GM18502 (cell line): ENCODE measurements around the gene RPS6KA5.

Experiments used
- ATAC-seq: cut with Tn5 transposase; IDR thresholded peaks from one replicate; pipeline ENCODE4 v1.9.1; 2021; ENCODE audit warnings: mild to moderate bottlenecking; ENCODE audit not compliant: unreplicated experiment, poor library complexity

Gene RPS6KA5

GRCh38 chr14:91032248-91032647 is 28.2 kb downstream of the RPS6KA5 start:
- no peak for ATAC-seq

DNA sequence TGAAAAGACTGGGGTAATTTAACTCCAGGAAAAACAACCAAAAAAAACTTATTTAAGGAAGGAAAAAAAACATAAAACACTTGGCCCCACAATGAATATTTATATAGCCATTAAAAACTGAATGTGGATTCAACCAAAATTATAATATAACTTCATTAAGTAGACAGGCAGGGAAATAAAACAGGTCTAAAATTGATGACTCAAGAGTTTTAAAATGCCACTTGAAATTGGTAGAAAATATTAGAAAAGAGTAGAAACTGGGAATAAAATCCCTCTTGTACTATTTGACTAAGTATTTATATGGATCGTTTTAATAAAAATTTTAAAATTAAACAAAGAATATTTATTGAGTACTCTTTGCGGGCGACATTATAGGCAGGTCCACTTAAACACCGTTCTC is 28.8 kb downstream of the RPS6KA5 start:
- no peak for ATAC-seq

DNA sequence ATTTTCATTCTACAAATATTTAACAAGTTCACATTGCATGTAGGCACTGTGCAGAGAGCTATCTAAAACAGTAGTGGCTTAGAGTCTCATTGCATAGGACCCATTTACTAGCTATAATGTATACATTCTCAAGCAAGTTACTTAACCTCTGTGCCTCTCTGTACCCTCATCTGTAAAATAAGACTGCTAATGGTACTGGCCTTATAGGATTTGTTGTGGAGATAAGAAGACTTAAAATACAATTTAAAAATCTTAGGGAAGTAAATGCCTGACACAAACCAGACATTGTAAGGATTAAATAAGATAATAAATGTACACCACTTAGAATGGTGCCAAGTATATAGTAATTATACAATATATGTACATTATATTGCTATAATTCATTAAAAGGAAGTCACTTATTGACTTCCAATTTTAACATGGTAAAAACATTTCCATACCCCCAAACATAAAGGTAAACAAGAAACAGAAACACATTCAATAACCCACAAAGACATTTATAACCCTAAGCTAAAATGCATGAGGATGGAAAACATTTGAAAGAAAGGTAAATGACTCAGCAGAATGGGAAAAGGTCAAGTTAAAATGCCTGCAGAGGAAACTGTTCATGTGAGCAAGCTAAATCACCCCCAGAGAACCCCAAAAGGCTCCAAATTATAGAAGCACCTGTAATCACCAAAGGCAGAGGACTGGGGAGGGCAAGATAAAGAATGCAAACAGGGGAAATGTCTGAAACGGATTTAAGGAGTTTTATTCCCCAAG is 30.8 kb downstream of the RPS6KA5 start:
- ATAC-seq = no peak

GRCh38 chr14:91027561-91027960 is 32.9 kb downstream of the RPS6KA5 start:
- no peak for ATAC-seq

DNA sequence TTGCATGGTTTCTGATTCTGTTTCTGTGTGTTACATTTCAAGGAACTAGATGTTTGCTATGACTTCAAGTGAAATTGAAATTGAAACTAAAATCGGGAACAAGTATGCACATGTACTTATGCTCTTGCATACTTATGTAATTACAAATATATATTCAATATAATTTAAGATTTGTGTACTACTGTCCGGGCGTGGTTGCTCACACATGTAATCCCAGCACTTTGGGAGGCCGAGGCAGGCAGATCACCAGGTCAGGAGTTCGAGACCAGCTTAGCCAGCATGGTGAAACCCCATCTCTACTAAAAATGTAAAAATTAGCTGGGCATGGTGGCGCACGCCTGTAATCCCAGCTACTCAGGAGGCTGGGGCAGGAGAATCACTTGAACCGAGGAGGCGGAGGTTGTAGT is 37.8 kb downstream of the RPS6KA5 start:
- peak; percentile 87 for ATAC-seq

GRCh38 chr14:91021991-91022621 is 38.3 kb downstream of the RPS6KA5 start:
- ATAC-seq = peak; percentile 54

GRCh38 chr14:91021115-91021514 is 39.3 kb downstream of the RPS6KA5 start:
- no peak for ATAC-seq

DNA sequence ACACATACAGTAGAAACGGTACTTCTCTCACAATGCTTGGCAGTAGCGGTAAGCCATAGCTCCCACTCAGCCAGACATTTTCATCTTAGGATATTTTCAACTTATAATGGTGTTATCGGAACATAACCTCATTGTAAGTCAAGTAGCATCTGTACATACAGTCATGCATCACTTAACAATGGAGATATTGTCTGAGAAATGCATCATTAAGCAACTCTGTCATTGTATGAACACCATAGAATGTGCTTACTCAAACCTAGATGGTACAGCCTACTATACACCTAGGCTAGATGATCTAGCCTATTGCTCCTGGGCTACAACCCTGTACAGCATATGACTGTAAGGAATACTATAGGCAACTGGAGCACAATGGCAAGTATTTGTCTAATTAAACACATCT is 40.8 kb downstream of the RPS6KA5 start:
- no peak for ATAC-seq

GRCh38 chr14:91018481-91018880 is 42.0 kb downstream of the RPS6KA5 start:
- ATAC-seq = no peak

DNA sequence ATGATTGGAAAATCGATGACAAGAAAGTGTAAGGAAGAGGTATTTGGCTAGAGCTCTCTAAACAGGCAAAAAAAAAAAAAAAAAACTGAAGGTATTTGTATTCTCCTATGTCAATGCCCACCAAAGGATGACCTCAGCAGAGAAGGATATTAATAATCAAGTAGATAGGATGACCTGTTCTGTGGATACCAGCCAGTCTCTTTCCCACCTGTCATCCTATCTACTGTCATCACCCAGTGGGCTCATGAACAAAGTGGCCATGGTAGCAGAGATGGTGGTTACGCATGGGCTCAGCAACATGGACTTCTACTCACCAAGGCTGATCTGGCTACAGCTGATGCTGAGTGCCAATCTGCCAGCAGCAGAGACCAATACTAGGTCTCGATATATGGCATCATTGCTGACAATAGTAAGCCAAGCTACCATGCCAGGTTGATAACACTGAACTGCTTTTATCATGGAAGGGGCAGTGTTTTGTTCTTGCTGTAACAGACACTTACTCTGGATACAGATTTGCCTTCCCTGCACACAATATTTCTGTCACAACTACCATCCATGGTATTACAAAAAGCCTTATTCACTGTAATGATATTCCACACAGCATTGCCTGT is 43.5 kb downstream of the RPS6KA5 start:
- ATAC-seq = no peak

DNA sequence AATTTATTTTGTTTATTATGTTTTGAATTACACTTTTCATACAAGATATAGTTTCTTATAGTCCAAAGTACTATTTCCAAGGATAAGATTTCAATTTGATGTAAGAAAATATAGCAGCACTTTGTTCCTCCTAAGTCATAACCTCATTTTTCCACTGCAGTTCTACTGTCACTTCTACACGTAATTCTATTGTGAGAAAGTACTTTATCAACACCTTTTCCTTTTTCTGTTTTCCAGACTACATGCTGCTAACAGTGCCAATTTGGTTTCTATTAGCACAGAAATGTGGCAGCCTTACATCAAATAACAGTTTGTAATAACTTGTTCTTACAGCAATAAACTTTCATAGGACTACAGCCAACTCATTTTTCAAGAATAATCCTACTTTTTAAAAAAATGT is 45.0 kb downstream of the RPS6KA5 start:
- ATAC-seq = no peak

- ATAC-seq = no peak
Observed at GRCh38 chr14:91012045-91012444, 48.4 kb downstream of the RPS6KA5 start.

GRCh38 chr14:91010153-91010533 is 50.3 kb downstream of the RPS6KA5 start:
- ATAC-seq = no peak

DNA sequence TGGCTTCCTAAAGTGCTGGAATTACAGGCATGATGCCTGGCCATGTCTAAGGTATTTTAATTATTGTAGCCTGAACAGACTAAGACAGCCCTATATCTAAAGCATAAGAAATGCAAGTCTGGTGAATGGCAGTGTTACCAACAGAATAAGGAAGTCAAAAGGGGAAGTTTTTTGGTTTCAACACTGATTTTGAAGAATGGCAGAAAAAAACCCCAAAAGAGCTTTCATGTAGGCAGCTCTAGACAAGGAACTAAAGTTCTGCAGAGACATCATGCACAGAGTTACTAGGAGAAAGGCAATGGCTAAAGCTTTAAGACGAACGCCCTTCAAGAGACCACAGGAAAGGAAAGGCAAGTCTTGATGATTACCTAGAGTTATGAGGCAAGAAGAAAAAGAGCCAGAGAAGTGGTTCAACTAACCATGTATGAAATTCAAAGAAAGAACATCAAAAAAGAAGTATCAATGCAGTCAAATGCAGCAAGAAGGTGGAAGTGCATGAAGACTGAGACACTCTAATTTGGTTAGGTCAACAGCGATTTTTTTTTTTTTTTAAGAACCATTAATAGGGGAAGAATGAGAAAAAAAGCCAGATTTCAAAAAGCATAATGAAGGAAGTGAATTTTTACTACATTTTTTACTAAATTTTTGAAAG is 50.8 kb downstream of the RPS6KA5 start:
- ATAC-seq = peak; percentile 96

GRCh38 chr14:91008759-91009409 is 51.6 kb downstream of the RPS6KA5 start:
- ATAC-seq = peak; percentile 15

GRCh38 chr14:91005716-91006115 is 54.7 kb downstream of the RPS6KA5 start:
- ATAC-seq = no peak

DNA sequence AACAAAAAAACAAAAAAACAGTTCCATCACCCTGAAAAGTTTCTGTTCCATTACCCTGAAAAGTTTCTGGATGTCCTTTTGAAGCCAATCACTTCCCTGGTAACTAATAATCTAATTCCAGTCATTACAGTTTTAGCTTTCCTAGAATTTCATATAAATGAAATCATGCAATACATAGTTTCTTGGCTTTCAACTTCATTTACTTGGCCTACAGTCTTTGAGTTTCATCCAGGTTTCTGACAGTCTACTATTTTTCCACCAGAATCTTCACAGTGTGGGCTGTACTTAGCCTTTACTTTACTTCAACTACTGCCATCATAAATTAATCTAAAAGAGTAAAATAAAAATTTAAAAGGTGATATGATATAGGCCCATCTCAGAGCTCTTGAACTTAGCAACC is 55.5 kb downstream of the RPS6KA5 start:
- ATAC-seq = no peak

DNA sequence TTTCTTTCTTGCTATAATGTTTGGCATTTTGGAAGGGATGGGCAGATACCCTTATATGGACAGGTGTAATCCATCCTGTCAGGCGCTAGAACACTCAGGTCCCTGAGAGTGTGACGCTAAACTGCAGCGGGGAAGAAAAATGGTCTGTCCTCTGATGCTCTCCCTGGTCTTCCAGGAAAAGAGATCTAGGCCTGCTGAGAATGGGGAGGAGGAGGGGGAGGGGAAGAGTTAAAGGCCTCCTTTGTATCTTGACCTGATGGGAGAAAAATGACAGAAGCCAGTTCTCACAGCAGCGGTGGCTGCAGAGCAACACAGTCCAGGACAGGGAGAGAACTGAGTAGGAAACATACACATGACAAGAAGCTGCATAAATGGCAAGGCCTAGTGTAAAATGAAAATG is 61.1 kb downstream of the RPS6KA5 start:
- no peak for ATAC-seq

DNA sequence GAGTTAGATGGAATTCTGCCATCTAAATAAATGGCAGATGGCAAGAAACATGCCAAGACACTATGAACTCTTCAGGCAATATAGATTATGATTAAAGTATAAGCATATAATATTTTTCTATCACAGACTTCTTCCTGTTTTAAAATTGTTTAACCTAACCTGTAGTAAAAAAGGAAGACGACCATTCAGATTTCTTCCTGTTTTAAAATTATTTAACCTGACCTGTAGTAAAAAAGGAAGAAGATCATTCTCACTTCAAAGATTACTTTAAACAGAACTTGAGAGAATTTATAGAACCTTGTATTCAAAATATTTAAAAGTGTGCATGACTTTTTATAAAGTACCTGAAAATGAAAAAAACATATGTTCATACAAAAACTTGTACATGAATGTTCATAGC is 63.5 kb downstream of the RPS6KA5 start:
- no peak for ATAC-seq

- ATAC-seq = no peak
Observed at GRCh38 chr14:90995785-90996184, 64.7 kb downstream of the RPS6KA5 start.

DNA sequence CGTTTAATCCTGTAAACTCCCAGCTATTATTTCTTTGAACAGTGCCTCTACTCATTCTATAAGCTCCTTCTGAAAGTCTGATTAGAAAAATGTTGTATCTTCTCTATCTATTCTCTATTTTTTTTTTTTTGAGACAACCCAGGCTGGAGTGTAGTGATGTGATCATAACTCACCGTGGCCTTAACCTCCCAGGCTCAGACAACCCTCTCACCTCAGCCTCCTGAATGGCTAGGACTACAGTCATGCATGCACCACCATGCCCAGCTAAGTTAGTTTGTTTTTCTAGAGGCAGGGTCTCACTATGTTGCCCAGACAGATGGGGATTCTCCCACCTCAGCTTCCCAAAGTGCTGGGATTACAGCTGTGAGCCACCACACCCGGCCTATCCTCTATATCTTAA is 66.6 kb downstream of the RPS6KA5 start:
- no peak for ATAC-seq
